ENCODE measurements around the gene MMP24.

Gene MMP24

DNA sequence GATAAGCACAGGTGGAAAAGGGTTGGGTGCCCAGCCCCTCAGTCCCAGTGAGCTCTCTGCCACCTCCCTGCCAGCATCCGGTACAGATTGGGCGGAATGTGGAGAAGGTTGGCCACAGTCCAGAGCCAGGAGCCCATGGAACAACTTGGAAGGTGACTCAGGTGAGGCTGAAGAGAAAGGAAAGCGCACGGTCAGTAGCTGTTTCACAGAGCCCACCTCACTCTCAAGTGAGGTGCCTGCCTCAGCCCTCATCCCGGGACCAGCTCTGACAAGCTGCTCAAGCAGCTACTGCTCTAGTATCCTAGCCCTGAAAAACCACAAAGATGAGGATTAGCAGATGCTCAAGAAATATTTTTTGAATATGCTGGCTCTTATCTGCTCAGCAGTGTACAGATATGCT, 52.5 kb downstream of the MMP24 start:
- no peak for DNase-seq (ENCODE audit: low read depth in 2 of 2)

- no peak for DNase-seq (ENCODE audit: low read depth in 2 of 2)
Measured at GRCh38 chr20:35279533-35280174, 53.2 kb downstream of the MMP24 start.

DNA sequence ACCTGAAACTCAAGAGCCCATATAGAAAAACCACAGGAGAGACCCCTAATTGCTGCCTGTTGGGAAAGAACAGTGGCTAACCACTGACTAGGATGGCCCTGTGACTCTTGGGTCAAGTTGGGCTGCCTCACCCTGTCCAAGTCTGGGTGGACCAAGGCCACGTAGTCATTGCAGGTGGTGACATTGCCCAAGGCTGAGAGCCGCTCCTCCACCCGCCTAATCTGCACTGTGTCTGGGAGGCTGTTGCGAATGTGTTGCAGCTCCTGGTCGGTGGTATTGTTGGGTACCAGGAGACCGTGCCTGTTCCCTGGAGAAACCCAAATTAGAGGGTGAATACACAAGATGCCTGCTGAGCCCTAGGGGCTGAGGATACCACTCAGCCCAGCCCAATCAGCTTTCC, 54.0 kb downstream of the MMP24 start:
- DNase-seq (ENCODE audit: low read depth in 2 of 2): no peak

- DNase-seq (ENCODE audit: low read depth in 2 of 2): no peak
Measured at GRCh38 chr20:35281506-35282101, 55.1 kb downstream of the MMP24 start.

- no peak for DNase-seq (ENCODE audit: low read depth in 2 of 2)
Measured at GRCh38 chr20:35283441-35284266, 57.2 kb downstream of the MMP24 start.

DNA sequence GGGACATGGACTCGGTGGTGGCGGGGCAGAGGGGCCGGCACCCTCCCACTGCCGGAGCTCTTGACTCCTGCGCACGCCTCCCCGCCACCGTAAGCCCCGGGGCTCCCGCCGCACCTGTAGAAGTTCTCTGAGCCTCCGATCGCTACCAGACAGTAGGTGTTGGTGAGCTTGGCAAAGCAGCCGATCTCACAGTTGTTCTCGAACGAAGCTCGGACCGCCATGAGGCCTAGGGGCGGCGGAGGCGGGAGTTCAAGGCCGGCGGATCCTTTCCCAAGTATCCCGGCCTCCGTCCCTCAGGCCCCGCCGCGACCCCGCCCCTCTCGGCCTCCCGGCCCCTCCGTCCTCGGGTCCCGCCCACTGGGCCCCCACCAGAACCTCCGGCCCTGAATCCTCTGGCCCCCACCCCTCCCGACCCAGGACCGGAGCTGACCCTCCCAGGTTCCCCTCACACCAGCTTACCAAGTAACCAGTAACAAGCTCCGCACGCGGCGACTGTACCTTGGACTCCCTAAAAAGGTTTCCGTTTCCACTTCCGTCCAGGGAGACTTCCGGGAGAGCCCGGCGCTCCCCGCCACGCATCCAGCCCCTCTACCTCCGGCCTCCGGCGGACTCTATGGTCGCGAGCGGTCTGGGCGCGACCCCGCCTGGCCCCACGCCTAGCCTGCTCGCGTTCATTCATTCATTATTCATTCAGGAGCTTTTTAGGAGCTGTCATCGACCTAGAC, 57.9 kb downstream of the MMP24 start, which contains the start of gene EIF6:
TSS of gene EIF6 (minus strand) at position 506 of the 725 bp plus-strand sequence. CDS start at position 221, 285 bp downstream.
- DNase-seq (ENCODE audit: low read depth in 2 of 2): peak; percentile 65 to 71

- DNase-seq (ENCODE audit: low read depth in 2 of 2): no peak
Measured at GRCh38 chr20:35284992-35285805, 58.7 kb downstream of the MMP24 start.

DNA sequence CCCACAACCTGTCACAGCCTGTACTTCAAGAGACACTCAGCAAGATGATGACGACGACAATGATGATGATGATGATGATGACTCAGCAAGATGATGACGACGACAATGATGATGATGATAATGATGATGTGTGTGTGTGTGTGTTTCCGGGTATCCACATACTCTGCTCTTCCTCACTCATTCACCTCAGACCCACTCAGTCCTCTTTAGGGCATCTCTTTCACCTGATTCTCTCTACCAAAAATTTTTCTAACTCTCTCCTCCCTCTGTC, 59.3 kb downstream of the MMP24 start:
- DNase-seq (ENCODE audit: low read depth in 2 of 2): no peak

GRCh38 chr20:35286077-35286898, 59.8 kb downstream of the MMP24 start:
- no peak for DNase-seq (ENCODE audit: low read depth in 2 of 2)

GRCh38 chr20:35286899-35287508, 60.5 kb downstream of the MMP24 start:
- no peak for DNase-seq (ENCODE audit: low read depth in 2 of 2)

DNA sequence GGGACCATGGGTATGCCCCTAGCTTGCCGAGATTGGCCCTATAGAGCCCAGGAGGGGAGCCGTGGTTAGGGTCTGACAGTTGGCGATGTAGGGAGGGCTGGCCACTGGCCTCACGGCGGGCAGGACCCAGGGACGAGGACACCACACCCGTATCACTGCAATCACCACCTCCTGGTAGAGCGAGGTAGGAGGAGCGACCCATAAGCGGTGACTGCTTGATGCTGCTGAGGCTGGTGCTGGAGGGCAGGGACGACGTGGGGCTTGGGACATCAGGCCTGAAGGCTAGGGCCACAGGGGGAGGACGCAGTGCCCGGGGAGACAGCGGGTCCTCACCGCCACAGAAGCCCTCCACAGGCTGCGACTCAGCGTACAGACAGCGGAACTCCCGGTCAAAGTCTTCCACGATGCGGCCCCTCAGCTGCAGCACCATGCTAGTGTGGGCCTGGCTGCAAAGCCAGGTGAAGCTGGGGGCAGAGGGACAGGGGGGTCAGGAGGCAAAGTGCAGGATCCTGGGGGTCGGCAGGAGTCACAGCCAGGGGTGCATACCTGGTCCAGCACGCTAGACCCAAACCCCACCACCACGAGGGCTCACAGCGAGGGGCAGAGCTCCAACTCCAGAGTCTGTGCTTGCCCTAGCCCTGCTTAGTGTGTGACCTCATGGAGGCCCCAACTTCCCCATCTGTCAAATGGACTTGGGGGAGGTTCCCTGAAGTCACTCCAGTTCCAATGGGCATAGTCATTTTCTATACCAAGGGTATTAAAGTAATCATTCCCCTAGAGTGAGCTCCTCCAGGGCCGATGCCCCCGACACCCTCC, 61.2 kb downstream of the MMP24 start:
- no peak for DNase-seq (ENCODE audit: low read depth in 2 of 2)

GRCh38 chr20:35288325-35289060, 62.0 kb downstream of the MMP24 start:
- no peak for DNase-seq (ENCODE audit: low read depth in 2 of 2)

DNA sequence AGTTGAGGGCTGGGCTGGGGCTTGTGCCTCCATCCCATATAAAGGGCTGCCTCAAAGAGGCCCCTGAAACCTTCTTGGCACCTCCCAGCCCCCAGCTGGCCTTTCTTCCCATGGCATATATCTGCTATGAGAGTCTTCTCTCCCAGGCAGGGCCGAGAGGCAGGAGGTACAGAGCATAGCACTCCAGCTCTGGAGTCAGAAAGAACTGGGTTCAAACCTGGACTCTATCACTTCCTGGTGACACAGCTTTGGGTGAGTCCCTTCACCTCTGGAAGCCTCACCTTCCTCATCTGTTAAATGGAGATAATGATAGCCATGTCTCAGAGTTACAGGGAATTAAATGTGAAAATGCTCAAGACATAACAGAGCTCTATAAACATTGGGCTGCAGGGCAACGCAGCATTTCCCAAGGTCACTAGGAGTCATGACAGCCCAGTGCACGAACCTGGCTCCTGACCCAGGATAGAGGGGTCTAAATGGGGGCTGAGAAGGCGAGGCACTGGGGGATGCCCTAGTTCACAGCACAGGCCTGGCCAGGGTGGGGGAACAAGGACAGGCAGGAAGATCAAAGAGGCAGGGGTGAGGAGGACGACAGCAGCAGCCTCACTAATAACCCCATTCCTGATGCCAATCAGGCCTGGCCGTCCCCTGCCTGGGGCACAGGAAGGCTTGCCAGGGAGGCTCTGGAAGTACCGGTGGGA, 63.8 kb downstream of the MMP24 start:
- no peak for DNase-seq (ENCODE audit: low read depth in 2 of 2)

DNA sequence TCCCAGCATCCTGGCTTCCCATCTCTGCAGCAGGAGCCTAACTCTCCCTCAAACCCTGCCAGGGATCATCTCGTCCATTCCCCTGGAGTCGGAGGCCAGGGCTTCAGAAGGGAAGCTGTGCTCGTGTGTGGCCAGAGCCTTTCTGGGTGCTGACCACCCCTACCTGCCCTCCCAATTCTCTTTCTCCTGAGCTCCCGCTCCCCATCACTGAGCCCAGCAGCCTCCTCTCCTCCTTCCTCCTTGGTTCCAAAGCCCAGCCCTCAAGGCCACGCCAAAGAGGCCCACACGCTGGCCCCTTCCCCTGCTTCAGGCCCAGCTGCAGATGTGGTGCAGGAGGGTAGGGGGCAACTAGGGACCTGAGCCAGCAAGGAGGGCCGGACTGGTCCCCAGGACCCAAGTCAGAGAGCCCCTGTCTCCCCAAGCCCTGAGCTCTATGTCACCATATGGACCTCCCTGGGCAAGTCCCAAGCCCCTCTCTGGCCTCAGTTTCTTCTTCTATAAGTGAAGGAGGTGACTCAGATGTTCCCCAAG, 64.5 kb downstream of the MMP24 start:
- no peak for DNase-seq (ENCODE audit: low read depth in 2 of 2)

DNA sequence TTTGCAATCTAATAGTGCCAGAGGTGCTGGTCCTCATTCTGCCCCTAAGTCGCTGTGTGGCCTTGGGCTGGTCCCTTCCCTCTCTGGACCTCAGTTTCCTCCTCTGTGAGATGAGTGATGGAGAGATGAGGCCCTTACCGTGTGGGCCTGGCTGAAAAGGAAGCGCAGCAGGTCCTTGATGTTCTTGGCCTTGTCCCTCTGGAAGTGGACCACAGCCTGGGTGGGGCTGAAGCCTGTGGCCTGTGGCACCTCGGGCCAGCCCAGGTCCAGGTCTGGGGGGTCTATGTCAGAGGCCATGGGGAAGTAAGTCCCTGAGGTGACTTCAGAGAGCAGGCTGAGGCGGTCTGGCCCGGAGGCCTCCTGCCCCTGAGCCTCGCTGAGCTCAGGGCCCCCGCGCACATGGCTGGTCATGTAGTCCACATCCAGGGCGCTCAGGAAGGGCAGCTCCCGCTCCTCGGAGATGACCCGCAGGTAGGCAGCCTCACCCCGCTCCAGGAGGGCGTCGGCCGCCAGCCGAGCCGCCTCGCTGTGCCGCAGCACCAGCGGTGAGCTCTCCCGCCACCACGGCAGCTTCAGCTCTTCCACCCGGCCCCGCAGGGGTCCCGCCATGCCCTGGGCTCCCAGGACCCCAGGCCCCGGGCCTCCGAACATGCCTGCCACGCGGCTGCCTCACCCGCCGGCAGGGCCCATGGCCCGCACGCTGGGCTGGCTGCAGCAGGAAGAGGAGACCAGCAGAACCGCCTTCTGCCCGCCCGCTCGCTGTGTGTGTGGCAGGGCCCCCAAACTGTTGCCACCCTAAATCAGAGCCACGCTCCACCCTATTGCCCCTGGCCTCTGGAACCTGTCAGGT, 65.4 kb downstream of the MMP24 start, which contains the start of gene FAM83C:
TSS of gene FAM83C (minus strand) at position 772 of the 850 bp plus-strand sequence. CDS start at position 651, 121 bp downstream.
- DNase-seq (ENCODE audit: low read depth in 2 of 2): no peak

GRCh38 chr20:35292504-35293285, 66.2 kb downstream of the MMP24 start:
- DNase-seq (ENCODE audit: low read depth in 2 of 2): no peak
